K562 (cell line): ENCODE measurements around the gene NUP210. TPM values are rescaled to one million over a fixed set of nuclear protein-coding genes. Genes with fewer than 3 reads are reported as not detected.

Source experiments
- ATAC-seq: fragments of 200-7000 bp; cut with Tn5 transposase; 3 replicates; pipeline ENCODE4 v1.9.1; 2020; ENCODE audit warnings: moderate library complexity
- BruUV-seq: library from RNA; stranded (reverse); fragments of 400-500 nt; replicated peaks from 2 replicates; lab custom pipeline; 2021; lab: Mats Ljungman, UMichigan
- CTCF ChIA-PET: fragments of 300-600 bp; formaldehyde crosslinking; extraction: SDS; loops from one replicate; lab custom pipeline; 2021; ENCODE audit warnings: low intra/inter-chr PET ratio; lab: Yijun Ruan, JAX
- POLR2A ChIA-PET: fragments of 300-600, 350-650 bp; sonication (Branson Sonifier 250); formaldehyde crosslinking; extraction: SDS; loops from one replicate; lab custom pipeline; 2021; ENCODE audit warnings: antibody characterized with exemption, inconsistent platforms; lab: Yijun Ruan, JAX
- DNase-seq, 4 experiments: peaks; one replicate each; pipeline versions ENCODE4 v3.0.0 to v3.0.0-alpha.2; 2011 to 2018; ENCODE audit warnings: low spot score in 3 of 4, mixed read lengths in 3 of 4; ENCODE audit errors: extremely low read depth in 1 of 4
- FAIRE-seq: peaks from 2 replicates; lab custom pipeline; 2011; peaks lifted over from hg19 to GRCh38; lab: Jason Lieb, UNC
- H2AFZ ChIP-seq: 2 replicates; pipeline ENCODE4 v1.6.0; 2011; ENCODE audit warnings: low read depth, low read length, control low read depth, inconsistent platforms
- H3K27ac ChIP-seq: fragments of 200-600 bp; 3 replicates; pipeline ENCODE4 v1.8.0; 2011; ENCODE audit warnings: low read depth, mild to moderate bottlenecking, control low read depth, inconsistent platforms, low read length, moderate library complexity, mixed read lengths; ENCODE audit errors: extremely low read depth
- H3K27me3 ChIP-seq, 2 experiments: fragments of 300-600 bp in 1 of 2; 2 replicates in 1 of 2; 3 replicates in 1 of 2; pipeline versions ENCODE4 v1.6.0 to v1.8.0; 2011; ENCODE audit warnings: inconsistent platforms in 2 of 2, low read length in 2 of 2, mild to moderate bottlenecking in 1 of 2, mixed read lengths in 1 of 2, moderate library complexity in 1 of 2; ENCODE audit not compliant: control insufficient read depth in 2 of 2, insufficient read depth in 2 of 2
- H3K36me3 ChIP-seq: fragments of 300-600 bp; 3 replicates; pipeline ENCODE4 v1.8.0; 2011; ENCODE audit warnings: mild to moderate bottlenecking, low read length, inconsistent platforms; ENCODE audit not compliant: control insufficient read depth, insufficient read depth
- H3K4me1 ChIP-seq, 2 experiments: fragments of 200-600 bp in 1 of 2; replicated peaks in 1 of 2; 2 replicates in 1 of 2; 3 replicates in 1 of 2; pipeline versions ENCODE4 v1.5.1 to v1.8.0; 2011; ENCODE audit warnings: inconsistent platforms in 2 of 2, low read length in 2 of 2, mild to moderate bottlenecking in 1 of 2, mixed read lengths in 1 of 2, moderate library complexity in 1 of 2; ENCODE audit not compliant: control insufficient read depth in 2 of 2, insufficient read depth in 2 of 2
- H3K4me2 ChIP-seq: 2 replicates; pipeline ENCODE4 v1.6.1; 2011; ENCODE audit warnings: low read length, control low read depth, inconsistent platforms, mixed read lengths; ENCODE audit not compliant: insufficient read depth
- H3K4me3 ChIP-seq: fragments of 200-600 bp; sonication (generic), shearing (Covaris generic); 2 replicates; pipeline ENCODE4 v1.5.1; 2016; ENCODE audit warnings: control low read depth, inconsistent platforms
- H3K79me2 ChIP-seq: fragments of 200-600 bp; 3 replicates; pipeline ENCODE4 v1.8.0; 2011; ENCODE audit warnings: low read length, inconsistent platforms; ENCODE audit not compliant: control insufficient read depth, insufficient read depth
- H3K9ac ChIP-seq, 2 experiments: 2 replicates each; pipeline versions ENCODE4 v1.6.0 to v1.6.1; 2011; ENCODE audit warnings: low read depth in 2 of 2, low read length in 2 of 2, control low read depth in 1 of 2, inconsistent platforms in 1 of 2, mild to moderate bottlenecking in 1 of 2, mixed read lengths in 1 of 2; ENCODE audit not compliant: insufficient read depth in 1 of 2
- H3K9me1 ChIP-seq: one replicate; pipeline ENCODE4 v1.6.0; 2011; ENCODE audit warnings: inconsistent platforms, mild to moderate bottlenecking, low read length, moderate library complexity; ENCODE audit not compliant: control insufficient read depth, insufficient read depth
- H3K9me3 ChIP-seq: replicated peaks from 2 replicates; pipeline ENCODE4 v1.5.1; 2011; ENCODE audit warnings: low read depth, low read length, inconsistent platforms; ENCODE audit not compliant: control insufficient read depth, insufficient read depth
- H4K20me1 ChIP-seq: replicated peaks from 2 replicates; pipeline ENCODE4 v1.6.1; 2011; ENCODE audit warnings: low read length, inconsistent platforms, mixed read lengths; ENCODE audit not compliant: control insufficient read depth, insufficient read depth
- ATF7 ChIP-seq: fragments of 450-650 bp; IDR thresholded peaks from 2 replicates; pipeline ENCODE4 v1.7.1; 2014; ENCODE audit warnings: mild to moderate bottlenecking, moderate library complexity
- CHD1 ChIP-seq: fragments of 200-600 bp; sonication (generic); IDR thresholded peaks from one replicate; pipeline ENCODE4 v1.6.1; 2012; ENCODE audit warnings: mild to moderate bottlenecking, moderate library complexity, low read length, inconsistent platforms
- NFE2 ChIP-seq: IDR thresholded peaks from 2 replicates; pipeline ENCODE4 v1.6.1; 2014; ENCODE audit warnings: antibody characterized with exemption, low read depth
- NRF1 ChIP-seq, 2 experiments: fragments of 450-650 bp; IDR thresholded peaks in 1 of 2; conservative IDR thresholded peaks in 1 of 2; 2 replicates each; pipeline ENCODE4 v1.6.1; 2014; ENCODE audit warnings: mild to moderate bottlenecking in 2 of 2
- PURB ChIP-seq: sonication (generic); formaldehyde crosslinking; IDR thresholded peaks from 2 replicates; pipeline ENCODE4 v1.9.0; 2021; ENCODE audit warnings: low read depth, mild to moderate bottlenecking, missing genetic modification reagents
- ZNF24 ChIP-seq: fragments of 450-650 bp; IDR thresholded peaks from 2 replicates; pipeline ENCODE4 v1.6.1; 2016
- WGBS: fragments of 100-300 bp; shearing (Covaris generic); methylation state at CpG from one replicate; pipeline ENCODE4 v1.1.6; 2016; ENCODE audit warnings: low coverage, mixed read lengths; ENCODE audit not compliant: insufficient coverage; ENCODE audit errors: missing lambda C conversion rate; 5-methylcytosine and 5-hydroxymethylcytosine counted together
- in situ Hi-C: fragments of 300-500 bp; cut with MboI; formaldehyde crosslinking; loops from 4 replicates; pipeline ENCODE4 v1.15.0; 2018; ENCODE audit warnings: inconsistent platforms, mixed read lengths
- intact Hi-C: fragments of 100-400 bp; cut with micrococcal nuclease; formaldehyde crosslinking; loops from 2 replicates; pipeline ENCODE4 v1.14.2; 2022
- polyA plus RNA-seq, 8 experiments: library from polyadenylated mRNA; depleted of rRNA in 4 of 8; stranded (reverse) in 5 of 8; unstranded in 3 of 8; fragments of >200 nt; fragmentation: Nextera tagmentation in 2 of 8; fragmentation: Illumina TruSeq in 1 of 8; extraction: Ambion mirVana in 2 of 8; extraction: Trizol in 1 of 8; gene quantifications; 2 replicates each; pipeline versions ENCODE4 v1.2.1 to v1.2.3, GENCODE V29; 2011 to 2014; ENCODE audit warnings: inconsistent platforms in 1 of 8, missing spikeins in 1 of 8
- total RNA-seq, 7 experiments: library from RNA; depleted of rRNA in 6 of 7; stranded (reverse); fragments of >200 nt in 6 of 7; fragmentation: Illumina TruSeq in 2 of 7; extraction: Trizol in 2 of 7; gene quantifications; 2 replicates each; pipeline versions ENCODE4 v1.2.1 to v1.2.3, GENCODE V29; 2011 to 2021; ENCODE audit warnings: low replicate concordance in 1 of 7
- TF ChIP-seq, protein P1 (sequence below): fragments of 450-650 bp; formaldehyde crosslinking; conservative IDR thresholded peaks from 2 replicates; pipeline ENCODE4 v1.4.0; 2022; ENCODE audit warnings: mild to moderate bottlenecking, missing genetic modification characterization
- TF ChIP-seq, protein P2 (sequence below), 2 experiments: fragments of 450-650 bp in 1 of 2; sonication (generic) in 1 of 2; formaldehyde crosslinking in 1 of 2; IDR thresholded peaks; 2 replicates each; pipeline versions ENCODE4 v1.7.1 to v1.9.0; 2016 to 2022; ENCODE audit warnings: inconsistent platforms in 1 of 2, mild to moderate bottlenecking in 1 of 2, missing genetic modification reagents in 1 of 2
- TF ChIP-seq, protein P3 (sequence below): fragments of 450-650 bp; IDR thresholded peaks from 2 replicates; pipeline ENCODE4 v1.6.1; 2016; ENCODE audit warnings: borderline replicate concordance

Gene NUP210
- total and polyA plus RNA-seq, 9 of the 15 experiments (the other 6 are each of a cell fraction or from before 2014, with no cell fraction given), result 1.2 to 138 (median 44.0) TPM

DNA sequence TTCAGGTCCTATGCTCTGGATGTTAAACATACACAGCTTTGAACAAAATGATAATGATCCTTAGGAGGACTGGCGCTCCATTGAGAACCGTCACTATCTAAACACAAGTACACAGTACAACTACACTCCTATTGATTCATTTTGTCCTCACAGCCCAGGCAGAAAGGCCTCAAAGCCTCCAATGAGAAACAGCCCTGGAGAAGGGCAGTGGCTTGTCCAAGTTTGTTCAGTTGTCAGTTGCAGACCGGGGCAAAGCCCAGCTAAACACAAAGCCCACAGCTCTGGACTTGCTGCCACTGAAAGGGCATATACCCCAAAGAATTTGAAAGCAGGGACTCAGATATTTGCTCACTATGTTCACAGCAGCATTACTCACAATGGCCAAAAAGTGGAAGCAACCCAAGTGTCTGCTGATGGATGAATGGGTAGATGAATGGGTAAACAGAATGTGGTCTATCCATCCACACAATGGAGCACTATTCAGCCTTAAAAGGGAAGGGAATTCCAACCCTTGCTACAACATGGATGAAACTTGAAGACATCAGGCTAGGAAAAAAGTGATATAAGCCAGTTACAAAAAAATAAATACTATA lies 34.7 kb downstream of the NUP210 start:
- Histone ChIP-seq H3K27ac (no peak overlapping the region), H3K4me3 (no peak overlapping the region), H3K4me1 (no peaks in the 10 kb centered on the region), H4K20me1 (no peaks in the 10 kb centered on the region), H3K79me2 (no peaks in the 10 kb centered on the region), H3K9ac (no peak overlapping the region), H3K36me3 (peaks cover 96% of the 10 kb centered on the region), H3K4me2 (no peak overlapping the region), H3K27me3 (no peaks in the 10 kb centered on the region), H3K9me3 (no peaks in the 10 kb centered on the region), H3K9me1 (no peaks in the 10 kb centered on the region), H2AFZ (no peak overlapping the region)
- 51% methylated on average over 3 of the region's 3 CpGs for WGBS
- TSS peak; percentile 17 for BruUV-seq
- DNase-seq (no peak), ATAC-seq (no peak), FAIRE-seq (no peak)
- ChIA-PET CTCF (no interaction called here), POLR2A (interaction anchor here (1.6 kb wide), 1 partner anchor 15 kb away, joined by 3 read pairs; no protein-coding TSS in a partner anchor)
- in situ Hi-C loops, result no loop called here
- intact Hi-C loops, result no loop called here
- no peak for TF ChIP-seq NRF1 (conservative IDR thresholded peaks at IDR 0.05 in 1 of 2, IDR thresholded peaks at IDR 0.05 in 1 of 2)
- TF ChIP-seq PURB (CRISPR knock-in tag), result no peak
- TF ChIP-seq, protein P1, sequence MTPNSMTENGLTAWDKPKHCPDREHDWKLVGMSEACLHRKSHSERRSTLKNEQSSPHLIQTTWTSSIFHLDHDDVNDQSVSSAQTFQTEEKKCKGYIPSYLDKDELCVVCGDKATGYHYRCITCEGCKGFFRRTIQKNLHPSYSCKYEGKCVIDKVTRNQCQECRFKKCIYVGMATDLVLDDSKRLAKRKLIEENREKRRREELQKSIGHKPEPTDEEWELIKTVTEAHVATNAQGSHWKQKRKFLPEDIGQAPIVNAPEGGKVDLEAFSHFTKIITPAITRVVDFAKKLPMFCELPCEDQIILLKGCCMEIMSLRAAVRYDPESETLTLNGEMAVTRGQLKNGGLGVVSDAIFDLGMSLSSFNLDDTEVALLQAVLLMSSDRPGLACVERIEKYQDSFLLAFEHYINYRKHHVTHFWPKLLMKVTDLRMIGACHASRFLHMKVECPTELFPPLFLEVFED (CRISPR knock-in tag), result no peak
- no peak for TF ChIP-seq CHD1
- TF ChIP-seq ATF7, result no peak
- TF ChIP-seq, protein P2, sequence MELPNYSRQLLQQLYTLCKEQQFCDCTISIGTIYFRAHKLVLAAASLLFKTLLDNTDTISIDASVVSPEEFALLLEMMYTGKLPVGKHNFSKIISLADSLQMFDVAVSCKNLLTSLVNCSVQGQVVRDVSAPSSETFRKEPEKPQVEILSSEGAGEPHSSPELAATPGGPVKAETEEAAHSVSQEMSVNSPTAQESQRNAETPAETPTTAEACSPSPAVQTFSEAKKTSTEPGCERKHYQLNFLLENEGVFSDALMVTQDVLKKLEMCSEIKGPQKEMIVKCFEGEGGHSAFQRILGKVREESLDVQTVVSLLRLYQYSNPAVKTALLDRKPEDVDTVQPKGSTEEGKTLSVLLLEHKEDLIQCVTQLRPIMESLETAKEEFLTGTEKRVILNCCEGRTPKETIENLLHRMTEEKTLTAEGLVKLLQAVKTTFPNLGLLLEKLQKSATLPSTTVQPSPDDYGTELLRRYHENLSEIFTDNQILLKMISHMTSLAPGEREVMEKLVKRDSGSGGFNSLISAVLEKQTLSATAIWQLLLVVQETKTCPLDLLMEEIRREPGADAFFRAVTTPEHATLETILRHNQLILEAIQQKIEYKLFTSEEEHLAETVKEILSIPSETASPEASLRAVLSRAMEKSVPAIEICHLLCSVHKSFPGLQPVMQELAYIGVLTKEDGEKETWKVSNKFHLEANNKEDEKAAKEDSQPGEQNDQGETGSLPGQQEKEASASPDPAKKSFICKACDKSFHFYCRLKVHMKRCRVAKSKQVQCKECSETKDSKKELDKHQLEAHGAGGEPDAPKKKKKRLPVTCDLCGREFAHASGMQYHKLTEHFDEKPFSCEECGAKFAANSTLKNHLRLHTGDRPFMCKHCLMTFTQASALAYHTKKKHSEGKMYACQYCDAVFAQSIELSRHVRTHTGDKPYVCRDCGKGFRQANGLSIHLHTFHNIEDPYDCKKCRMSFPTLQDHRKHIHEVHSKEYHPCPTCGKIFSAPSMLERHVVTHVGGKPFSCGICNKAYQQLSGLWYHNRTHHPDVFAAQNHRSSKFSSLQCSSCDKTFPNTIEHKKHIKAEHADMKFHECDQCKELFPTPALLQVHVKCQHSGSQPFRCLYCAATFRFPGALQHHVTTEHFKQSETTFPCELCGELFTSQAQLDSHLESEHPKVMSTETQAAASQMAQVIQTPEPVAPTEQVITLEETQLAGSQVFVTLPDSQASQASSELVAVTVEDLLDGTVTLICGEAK (IDR thresholded peaks at IDR 0.05), result no peak
- TF ChIP-seq, protein P2 (CRISPR knock-in tag; IDR thresholded peaks at IDR 0.05), result no peak
- no peak for TF ChIP-seq NFE2
- no peak for TF ChIP-seq ZNF24
- TF ChIP-seq, protein P3, sequence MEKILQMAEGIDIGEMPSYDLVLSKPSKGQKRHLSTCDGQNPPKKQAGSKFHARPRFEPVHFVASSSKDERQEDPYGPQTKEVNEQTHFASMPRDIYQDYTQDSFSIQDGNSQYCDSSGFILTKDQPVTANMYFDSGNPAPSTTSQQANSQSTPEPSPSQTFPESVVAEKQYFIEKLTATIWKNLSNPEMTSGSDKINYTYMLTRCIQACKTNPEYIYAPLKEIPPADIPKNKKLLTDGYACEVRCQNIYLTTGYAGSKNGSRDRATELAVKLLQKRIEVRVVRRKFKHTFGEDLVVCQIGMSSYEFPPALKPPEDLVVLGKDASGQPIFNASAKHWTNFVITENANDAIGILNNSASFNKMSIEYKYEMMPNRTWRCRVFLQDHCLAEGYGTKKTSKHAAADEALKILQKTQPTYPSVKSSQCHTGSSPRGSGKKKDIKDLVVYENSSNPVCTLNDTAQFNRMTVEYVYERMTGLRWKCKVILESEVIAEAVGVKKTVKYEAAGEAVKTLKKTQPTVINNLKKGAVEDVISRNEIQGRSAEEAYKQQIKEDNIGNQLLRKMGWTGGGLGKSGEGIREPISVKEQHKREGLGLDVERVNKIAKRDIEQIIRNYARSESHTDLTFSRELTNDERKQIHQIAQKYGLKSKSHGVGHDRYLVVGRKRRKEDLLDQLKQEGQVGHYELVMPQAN, result no peak
